ENCODE measurements around the gene FBXW7.

FBXW7 gene

DNA sequence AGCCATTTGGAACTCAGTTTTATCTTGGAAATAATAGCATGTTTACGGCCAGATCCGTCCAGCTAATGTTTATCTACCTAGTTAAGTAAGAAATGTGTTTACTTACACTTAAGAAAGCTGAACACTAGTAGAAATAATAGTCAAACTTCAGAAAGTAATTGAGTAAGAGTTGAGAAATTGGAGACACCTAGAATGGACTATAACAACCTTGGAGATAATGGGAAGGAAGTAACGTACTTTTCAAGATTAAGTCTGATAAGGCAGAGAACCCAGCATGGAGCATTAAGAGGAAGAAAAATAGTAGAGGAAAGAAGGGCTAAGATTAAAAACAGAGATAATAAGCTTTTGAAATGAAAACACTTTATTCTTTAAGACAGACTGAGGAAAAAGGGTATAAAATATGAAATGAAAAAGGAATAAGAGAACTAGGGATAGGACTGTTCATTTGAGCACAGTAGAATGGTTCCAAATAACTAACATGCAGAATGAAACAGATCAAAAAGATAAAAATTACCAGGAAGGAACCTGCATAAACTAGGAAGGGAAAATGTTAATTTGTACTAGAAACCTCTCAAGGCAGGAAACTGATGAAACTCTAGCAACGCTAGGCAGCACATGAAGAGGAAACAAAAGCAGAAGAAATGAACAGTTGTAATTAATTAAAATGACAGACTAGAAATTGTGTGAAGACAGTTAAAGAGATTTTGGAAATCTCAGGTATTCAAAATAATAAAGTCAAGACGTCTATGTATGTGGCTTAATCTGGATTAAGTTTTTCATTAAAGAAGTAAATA is 71.7 kb downstream of the FBXW7 start:
- DNase-seq: no peak

DNA sequence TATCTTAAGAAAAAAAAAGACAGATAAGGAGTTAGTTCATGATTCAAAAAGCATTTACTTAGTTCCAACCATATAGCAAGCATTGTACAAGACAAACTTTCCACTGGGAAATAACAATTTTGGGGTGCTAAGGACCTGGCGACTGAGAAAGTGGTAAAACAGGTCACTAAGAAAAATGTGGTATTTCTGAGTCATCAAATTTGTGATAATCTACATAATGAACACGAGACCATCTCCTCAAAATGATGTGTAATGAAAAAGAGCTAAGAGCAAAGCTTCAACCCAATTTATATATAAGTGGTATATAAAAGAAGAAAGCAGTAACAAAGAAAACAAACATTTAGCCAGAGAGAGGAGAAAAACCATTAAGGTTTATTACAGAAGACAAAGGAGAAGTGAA is 72.3 kb downstream of the FBXW7 start:
- no peak for DNase-seq

DNA sequence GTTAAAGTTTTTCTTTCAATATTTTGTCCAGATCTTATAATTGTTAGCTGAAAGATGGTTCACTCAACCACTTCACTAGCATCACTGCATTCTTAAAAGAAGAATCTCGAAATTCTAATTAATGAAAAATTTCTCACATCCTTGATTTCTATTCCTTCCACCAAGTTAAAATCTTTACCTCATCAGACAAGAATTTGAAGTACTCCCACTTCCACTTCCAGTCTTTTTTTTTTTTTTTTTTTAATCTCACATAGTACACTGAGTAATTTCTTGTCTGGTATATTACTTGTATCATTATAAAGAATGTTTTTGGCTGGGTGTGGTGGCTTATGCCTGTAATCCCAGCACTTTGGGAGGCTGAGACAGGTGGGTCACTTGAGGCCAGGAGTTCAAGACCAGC is 73.2 kb downstream of the FBXW7 start:
- DNase-seq: no peak

DNA sequence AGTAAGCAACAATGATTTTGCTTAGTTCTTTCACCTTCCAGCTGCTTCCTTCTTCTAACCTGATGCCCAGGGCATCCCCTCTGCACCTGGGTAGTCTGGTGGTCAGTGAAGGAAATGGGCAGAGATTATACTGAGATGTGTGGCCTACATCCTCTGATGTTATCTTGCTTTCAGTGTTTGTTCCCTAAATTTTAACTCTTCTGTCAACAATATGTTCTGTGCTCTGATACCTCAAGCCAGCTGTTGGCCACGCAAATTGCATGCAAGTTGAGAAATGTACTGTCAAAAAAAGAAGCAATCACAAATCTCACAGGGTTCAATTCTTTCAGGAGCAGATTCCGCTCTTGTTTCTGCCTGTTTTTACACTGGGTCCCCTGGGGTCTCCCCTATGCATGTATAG is 73.8 kb downstream of the FBXW7 start:
- DNase-seq: no peak

DNA sequence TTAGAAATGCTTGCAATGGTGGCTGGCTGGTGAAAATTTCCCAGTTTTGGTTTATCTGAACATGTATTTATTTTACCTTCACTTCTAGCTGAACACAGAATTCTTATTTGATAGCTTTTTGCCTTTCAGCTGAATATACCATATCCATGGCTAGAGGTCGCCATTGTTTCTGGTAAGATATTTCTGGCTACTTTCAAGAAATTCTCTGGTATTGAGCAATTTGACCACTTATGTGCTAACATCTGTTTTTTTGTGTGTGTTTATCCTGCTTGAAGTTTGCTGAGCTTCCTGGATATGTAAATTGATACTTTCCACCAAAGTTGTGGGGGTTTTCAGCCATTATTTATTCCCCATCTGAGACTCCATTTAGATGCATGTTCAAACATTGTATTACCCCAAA is 75.4 kb downstream of the FBXW7 start:
- no peak for DNase-seq

DNA sequence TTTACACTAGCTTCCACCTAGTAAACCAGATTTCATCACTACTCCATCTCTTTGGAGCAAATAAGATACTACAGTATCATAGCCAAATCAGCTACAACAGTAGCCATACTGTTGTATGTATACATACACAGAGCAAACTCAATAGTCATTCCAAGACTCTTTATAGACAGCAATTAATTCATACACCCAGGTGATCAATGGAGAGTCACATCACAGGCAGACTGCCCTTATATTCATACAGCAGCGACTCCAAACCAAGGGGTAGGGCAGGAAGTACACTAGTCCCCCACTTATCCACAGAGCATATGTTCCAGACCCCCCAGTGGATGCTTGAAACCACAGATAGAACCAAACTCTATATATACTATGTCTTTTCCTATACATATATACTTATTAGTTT is 76.6 kb downstream of the FBXW7 start:
- no peak for DNase-seq

DNA sequence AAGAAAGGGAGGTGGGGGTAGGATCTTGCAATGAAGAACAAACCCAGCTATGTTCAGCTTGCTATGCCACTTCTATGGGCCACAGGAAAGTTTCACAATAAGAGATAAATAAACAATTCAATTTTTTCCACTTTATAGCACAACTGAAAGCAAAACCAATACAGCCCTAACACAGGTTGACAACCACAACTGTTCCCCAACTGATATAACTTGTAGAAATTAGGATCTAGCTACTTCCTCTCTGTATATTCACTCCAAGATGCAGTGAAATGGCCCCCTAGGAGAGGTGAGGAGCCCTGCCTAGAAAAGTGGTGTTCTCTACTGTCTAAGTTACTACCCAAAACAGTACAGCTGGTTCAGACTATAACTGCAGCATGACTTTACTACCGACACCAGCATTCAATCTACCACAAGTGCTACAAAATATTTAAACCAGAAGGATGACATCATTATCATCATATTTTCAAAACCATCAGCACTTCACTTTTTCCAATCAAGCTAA is 77.0 kb downstream of the FBXW7 start:
- DNase-seq: no peak

DNA sequence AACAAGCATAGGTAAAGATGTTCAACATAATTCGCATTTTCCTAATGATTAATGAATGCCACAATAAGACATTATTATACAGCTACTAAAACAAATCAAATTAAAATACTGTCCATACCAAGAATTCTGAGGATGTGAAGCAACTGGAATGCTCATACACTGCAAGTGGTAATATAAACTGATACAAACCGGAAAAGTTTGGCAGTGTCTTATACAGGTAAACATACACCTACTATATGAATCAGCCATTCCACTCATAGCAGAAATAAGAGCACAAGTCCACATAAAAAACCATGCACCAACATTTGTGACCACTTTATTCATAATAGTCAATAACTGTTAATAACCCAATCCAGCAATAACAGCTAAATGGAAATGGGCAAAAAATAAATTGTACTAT is 79.3 kb downstream of the FBXW7 start:
- DNase-seq: no peak

DNA sequence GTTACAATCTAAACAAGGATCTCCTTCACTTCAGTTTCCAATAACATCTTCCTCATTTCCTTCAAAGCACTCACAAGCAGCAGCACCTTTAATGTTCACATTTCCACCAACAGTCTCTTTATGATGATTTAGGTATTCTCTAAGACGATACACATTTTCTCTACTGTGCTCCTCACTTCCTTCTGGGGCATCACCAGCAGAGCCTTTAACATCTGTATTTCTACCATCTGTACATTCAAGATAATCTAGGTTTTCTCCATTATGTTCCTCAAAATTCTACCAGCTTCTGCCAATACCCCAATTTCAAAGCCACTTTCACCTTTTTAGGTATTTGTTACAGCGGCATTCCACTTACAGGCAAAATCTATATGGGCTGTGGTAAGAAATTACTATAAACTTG is 80.6 kb downstream of the FBXW7 start:
- DNase-seq: no peak

DNA sequence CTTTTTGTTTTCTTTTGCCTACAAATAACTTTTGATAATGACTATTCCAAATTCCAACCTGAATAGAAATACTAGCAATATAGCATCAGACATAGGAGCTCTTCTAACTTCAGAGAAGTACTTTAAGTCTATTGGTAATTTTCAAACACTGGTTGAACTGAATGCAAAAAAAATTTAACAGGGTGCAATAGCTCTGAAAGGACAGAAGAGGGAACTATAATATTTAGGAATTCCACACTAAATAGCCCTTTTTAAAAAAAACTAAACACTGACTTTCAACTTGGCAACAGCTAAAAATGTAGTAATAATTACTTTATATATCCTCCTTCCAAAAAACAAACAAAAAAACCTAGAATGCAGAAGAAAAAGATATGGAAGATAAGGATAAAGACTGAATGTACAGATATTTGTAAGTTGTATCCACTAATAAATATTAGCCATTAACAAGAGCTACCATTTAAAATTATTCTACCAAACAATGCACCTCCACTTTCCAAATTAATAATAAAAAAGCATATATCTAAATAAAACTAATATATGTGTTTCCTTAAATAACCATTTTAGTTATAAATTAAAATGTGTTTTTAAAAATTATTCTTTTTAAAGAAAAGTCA is 81.4 kb downstream of the FBXW7 start:
- peak; percentile 16 for DNase-seq

DNA sequence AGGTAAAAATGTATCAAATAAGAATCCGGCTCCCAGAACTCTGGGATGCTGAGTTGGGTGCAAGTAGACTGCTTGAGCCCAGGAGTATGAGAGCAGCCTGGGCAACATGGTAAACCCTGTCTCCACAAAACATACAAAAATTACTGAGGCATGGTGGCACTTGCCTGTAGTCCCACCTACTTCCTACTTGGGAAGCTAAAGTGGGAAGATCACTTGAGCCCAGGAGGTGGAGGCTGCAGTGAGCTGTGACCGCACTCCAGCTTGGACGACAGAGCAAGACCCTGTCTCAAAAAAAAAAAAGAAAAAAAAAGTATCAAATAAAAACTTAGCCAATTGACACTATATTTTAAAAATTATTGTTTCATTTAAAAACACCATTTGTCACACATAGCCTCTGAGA is 84.4 kb downstream of the FBXW7 start:
- no peak for DNase-seq

DNA sequence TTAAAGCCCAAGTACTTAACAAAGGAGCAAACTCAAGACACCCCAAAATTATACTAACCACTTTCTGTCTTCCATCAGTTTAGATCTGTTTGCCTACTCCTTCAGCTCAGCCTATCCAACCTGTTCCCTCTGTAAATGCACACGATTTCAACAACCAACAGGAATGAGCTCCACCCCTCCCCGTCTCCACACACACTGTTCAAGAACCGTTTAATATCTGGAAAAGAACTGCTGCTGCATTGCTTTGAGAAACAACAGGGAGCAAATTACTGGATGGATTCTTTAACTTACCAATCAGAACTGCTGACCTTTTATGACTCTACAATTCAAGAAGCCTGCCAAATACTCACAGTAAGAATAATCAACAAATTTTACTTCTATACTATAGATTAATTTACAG is 87.0 kb downstream of the FBXW7 start:
- DNase-seq: no peak

DNA sequence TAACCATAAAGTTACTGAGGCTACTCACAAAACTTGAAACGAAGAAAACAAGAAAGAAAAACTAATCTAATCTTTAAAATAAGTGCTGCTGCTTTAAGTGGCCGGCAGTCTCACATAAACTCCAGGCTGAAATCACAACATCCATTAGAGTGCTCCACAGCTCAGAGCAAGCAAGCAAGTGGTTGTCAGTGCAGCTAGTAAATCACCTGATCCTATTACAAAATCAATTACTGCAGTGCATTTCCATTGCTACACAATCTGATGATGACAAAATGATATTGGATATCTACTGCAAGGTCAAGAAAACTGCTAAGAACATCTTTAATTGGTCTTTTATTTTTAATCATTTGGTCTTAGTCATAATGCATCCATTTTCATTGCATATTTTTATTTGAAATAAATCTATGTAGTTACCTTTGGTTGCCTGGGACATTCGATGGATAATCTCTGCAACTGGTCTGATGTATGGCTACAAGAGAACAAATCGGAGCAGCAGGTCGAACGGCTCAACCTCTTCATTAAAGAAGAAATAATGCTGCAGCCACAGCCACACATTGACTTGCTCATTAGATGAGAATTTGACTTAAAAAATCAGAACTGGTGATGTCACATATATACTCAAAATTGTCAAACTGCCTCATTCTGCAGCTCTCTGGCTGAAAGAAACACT is 87.7 kb downstream of the FBXW7 start:
- DNase-seq: no peak

DNA sequence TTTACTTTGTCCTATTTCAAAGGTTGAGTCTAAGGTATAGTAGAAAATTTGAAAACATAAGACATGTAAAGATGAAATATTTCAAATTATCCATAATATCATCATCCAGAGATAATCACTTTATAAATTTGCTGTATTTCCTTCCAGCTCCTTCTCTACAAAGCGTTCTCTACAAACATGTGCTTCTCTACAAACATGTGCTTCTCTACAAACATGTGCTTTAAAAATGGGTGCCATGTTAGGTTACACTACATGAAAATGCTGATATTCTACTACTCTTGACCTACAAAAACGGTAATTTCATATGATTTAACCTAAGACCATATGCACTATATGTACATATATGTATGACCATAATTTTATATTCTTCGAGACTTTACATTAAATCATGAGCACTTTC is 92.0 kb downstream of the FBXW7 start:
- no peak for DNase-seq

DNA sequence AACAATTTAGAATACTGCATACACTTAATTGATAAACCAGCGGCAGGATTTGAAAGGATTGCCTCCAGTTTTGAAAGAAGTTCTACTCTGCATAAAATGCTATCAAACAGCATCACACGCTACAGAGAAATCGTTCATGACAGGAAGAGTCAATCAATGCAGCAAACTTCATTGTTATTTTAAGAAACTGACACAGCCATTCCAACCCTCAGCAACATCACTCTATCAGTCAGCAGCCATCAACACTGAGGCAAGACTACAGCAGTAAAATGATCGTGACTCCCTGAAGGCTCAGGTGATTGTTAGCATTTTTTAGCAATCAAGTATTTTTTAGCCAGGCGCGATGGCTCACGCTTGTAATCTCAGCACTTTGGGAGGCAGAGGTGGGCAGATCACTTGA is 98.3 kb downstream of the FBXW7 start:
- no peak for DNase-seq

DNA sequence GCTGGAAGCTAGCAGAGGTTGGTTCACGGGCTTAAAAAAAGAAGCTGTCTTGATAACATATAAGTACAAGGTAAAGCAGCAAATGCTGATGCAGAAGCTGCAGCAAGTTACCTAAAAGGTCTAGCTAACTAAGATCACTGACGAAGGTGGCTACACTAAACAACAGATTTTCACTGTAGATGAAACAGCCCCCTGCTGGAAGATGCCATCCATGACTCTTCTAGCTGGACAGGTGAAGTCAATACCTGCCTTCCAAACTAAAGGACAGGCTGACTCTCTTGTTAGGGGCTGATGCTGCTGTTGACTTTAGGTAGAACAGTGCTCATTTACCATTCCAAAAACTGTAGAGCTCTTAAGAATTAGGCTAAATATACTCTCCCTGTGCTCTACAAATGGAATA is 99.5 kb downstream of the FBXW7 start:
- DNase-seq: no peak

DNA sequence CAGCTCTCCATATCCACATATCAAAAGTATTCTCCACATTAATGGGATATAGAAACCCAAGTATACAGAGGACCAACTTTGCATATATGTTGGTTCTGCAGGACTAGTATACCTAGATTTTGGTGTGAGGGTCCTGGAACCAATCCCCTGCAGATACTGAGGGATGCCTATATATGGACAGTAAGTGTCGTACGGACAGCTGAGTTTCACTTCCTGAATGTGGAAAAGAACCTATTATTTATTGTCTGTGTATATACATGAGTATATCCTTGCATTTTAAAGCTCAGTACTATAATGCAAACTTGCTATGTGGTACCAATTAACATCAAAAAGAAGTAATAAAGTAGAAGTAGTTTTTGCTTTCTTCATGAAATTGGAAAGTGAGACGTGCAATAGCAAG is 101.9 kb downstream of the FBXW7 start:
- no peak for DNase-seq

DNA sequence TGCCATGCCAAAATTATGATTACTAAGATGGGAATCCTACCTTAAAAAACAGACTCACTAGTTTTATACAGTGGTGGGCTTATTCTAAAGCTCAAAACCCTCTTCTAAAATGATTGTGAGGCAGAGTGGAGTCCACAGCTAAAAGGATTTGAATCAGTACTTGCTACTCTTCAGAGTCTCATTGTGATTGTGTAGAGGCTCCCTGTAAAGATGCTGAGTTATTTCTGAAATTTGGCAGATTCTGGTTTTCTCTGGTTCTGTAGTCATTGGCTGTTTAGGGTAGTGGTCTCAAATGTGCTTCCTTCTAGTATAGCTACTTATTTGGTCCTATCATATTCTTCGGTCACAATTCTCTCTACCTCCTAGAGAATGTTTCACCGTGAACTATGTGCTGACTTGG is 104.1 kb downstream of the FBXW7 start:
- no peak for DNase-seq

DNA sequence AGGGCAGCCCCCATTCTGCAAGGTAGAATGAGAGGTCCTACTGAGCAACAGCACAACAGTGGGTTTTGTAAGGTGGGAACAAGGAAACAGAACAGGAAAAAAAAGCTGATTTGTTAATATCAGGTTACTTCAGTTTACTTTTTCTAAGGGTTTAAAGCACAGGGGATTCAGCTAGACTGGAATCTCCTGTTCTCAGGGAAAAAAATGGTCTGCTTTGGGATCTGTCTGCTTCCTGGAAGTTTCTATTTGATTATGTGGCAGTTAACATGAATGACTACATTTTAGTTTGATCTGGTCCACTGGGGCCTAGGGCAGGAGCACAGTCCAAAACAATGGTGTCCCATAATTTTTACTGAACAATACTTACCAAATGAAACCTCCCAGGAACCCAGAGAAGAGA is 104.6 kb downstream of the FBXW7 start:
- no peak for DNase-seq

DNA sequence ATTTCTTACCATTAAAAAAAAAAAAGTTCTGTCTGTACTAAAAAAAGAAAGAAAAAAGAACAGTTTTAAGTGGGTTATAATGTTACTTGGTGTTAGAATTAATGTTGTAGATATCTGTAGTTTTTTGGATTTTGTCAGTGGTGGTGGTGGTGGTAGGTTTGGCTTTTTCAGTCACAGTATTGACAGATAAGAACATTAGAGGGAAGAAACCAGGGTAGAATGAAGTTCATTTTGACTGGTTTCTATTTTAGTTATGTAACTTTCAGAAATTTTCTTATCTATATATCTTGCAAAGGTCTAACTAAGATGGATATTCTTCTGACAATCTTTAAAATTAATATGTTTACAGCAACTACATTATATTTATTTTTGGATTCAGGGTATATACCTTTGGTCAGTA is 105.4 kb downstream of the FBXW7 start:
- no peak for DNase-seq

DNA sequence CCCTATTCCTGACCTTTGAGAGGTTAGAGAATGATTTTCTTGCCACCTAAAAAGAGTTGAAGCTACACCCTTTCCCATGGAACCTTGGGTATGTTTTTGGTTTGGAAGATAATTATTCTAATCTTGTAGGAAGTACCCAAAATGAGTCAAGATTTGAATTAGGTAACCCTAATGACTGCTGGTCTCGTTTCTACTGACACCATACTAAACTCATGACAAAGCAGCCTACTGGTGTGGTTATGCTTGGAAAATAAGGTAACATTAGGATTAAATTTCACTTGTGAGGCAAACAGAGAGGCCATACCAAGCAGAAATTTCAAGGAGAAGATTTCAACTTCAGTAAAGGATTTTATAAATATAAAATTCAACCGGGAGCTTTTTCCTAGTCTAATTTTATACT is 107.9 kb downstream of the FBXW7 start:
- no peak for DNase-seq

DNA sequence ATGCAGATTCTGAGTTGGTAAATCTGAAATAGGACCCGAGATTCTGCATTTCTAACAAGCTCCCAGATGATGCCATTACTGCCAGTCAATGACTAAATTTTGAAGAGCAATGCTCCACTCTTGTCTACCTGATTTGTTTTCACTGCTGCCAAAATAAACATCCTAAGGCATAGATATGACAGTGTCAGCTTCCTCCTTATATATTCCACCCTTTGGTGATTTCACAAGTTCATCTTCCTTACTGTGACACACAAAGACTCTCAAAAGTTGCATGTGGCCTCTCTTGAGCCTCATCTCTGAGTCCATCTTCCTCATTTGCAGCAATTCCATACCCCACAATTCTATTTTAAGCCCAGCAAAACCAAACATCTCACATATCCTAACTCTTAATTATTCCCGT is 110.9 kb downstream of the FBXW7 start:
- no peak for DNase-seq

DNA sequence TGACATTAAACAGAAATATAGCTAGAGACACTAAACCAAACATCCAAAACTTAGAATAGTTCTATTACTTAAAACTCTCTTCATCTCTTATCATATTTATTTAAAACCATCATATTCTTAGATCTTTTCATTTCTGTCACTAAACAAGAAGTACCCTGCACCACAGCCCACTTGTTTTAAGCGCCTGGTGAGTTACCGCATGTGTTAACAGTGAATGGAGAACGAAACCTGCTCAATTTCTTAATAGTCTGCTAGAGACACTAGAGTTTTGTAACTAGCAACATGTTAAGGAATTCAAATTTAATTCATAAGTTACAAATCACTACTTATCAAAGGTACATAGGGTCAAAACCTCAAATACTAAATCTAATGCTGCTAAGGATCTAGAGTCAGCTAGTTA is 111.5 kb downstream of the FBXW7 start:
- DNase-seq: no peak

DNA sequence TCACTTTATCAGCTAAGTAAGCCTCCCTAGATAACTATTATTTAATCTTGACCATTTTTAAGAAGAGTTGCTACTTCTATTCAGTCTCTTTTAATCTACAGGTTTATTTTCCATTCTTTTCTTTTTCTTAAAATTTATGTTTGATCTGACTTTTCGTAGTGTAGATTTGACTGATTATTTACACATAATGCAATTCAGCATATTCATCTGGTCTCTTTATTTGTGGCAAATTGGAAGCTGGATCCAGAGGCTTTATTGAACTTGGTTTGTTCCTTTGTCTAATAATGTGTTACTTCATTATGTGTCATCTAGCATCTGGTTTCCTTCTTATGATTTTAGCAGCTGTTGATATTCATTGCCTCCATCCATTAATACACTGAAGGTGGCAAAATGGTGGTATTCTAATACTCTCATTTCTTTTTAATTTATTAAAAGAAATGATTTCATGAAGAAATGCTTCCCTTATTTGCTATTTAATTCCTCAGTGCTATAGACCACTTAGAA is 113.0 kb downstream of the FBXW7 start:
- no peak for DNase-seq

Measured in DMS153 (cell line).